H1 (cell line): ENCODE data around the gene S100A14. TPM values are rescaled to one million over a fixed set of nuclear protein-coding genes. Genes with fewer than 3 reads are reported as not detected.

Experiments
- ASH2L ChIP-seq: fragments of 200-600, 300-600 bp; sonication (generic); IDR thresholded peaks from one replicate; pipeline ENCODE4 v1.7.1; 2017; ENCODE audit warnings: low read length
- BACH1 ChIP-seq: IDR thresholded peaks from 2 replicates; pipeline ENCODE4 v1.6.1; 2012; ENCODE audit warnings: low read length, improper control_type of control experiment
- CBX5 ChIP-seq: fragments of 300-800, 300-1000 bp; sonication (generic); IDR thresholded peaks from 2 replicates; pipeline ENCODE4 v1.7.1; 2016; ENCODE audit warnings: antibody characterized with exemption, low read length, low read depth
- CHD1 ChIP-seq: IDR thresholded peaks from 2 replicates; pipeline ENCODE4 v1.6.1; 2012; ENCODE audit warnings: low read depth, low read length, improper control_type of control experiment
- EGR1 ChIP-seq: IDR thresholded peaks from 2 replicates; pipeline ENCODE4 v1.6.1; 2011; ENCODE audit warnings: low read depth, low read length, borderline replicate concordance
- HDAC6 ChIP-seq: IDR thresholded peaks from one replicate; pipeline ENCODE4 v1.7.1; 2012; ENCODE audit warnings: low read depth, mild to moderate bottlenecking, inconsistent platforms, low read length, moderate library complexity
- JUND ChIP-seq: IDR thresholded peaks from 2 replicates; pipeline ENCODE4 v1.6.1; 2011; ENCODE audit warnings: mild to moderate bottlenecking, improper control_type of control experiment, low read length
- KDM1A ChIP-seq: fragments of 200-600, 300-600 bp; sonication (generic); IDR thresholded peaks from 2 replicates; pipeline ENCODE4 v1.7.1; 2016; ENCODE audit warnings: mild to moderate bottlenecking, low read length, borderline replicate concordance
- KDM5A ChIP-seq: fragments of 200-600 bp; IDR thresholded peaks from 2 replicates; pipeline ENCODE4 v1.7.1; 2012; ENCODE audit warnings: mild to moderate bottlenecking, low read length, inconsistent platforms, mixed read lengths
- NANOG ChIP-seq: IDR thresholded peaks from 2 replicates; pipeline ENCODE4 v1.6.1; 2011; ENCODE audit warnings: low read length, low read depth, mild to moderate bottlenecking, inconsistent platforms; ENCODE audit not compliant: insufficient read depth, poor library complexity, severe bottlenecking
- POLR2A ChIP-seq, 2 experiments: IDR thresholded peaks; 1 replicate in 1 of 2; 2 replicates in 1 of 2; pipeline ENCODE4 v1.6.1; 2011; ENCODE audit warnings: low read depth in 2 of 2, low read length in 2 of 2, mild to moderate bottlenecking in 2 of 2; ENCODE audit errors: control extremely low read depth in 1 of 2
- RAD21 ChIP-seq, 2 experiments: IDR thresholded peaks in 1 of 2; conservative IDR thresholded peaks in 1 of 2; 2 replicates each; pipeline ENCODE4 v1.6.1; 2011; ENCODE audit warnings: low read depth in 2 of 2, low read length in 2 of 2, improper control_type of control experiment in 1 of 2, inconsistent platforms in 1 of 2, mild to moderate bottlenecking in 1 of 2, moderate library complexity in 1 of 2
- RBBP5 ChIP-seq: IDR thresholded peaks from 2 replicates; pipeline ENCODE4 v1.7.1; 2012; ENCODE audit warnings: low read depth, mild to moderate bottlenecking, inconsistent platforms, low read length, moderate library complexity, borderline replicate concordance
- RFX5 ChIP-seq: IDR thresholded peaks from 2 replicates; pipeline ENCODE4 v1.6.1; 2011; ENCODE audit warnings: low read depth, low read length, improper control_type of control experiment, borderline replicate concordance
- RNF2 ChIP-seq: fragments of 200-900, 300-1000 bp; sonication (generic); IDR thresholded peaks from 2 replicates; pipeline ENCODE4 v1.7.1; 2016; ENCODE audit warnings: borderline replicate concordance, low read depth, mild to moderate bottlenecking, antibody characterized with exemption, low read length; ENCODE audit not compliant: poor library complexity, severe bottlenecking; ENCODE audit errors: missing control alignments
- SIRT6 ChIP-seq: IDR thresholded peaks from one replicate; pipeline ENCODE4 v1.7.1; 2012; ENCODE audit warnings: low read length, inconsistent platforms
- SIX5 ChIP-seq: IDR thresholded peaks from 2 replicates; pipeline ENCODE4 v1.6.1; 2011; ENCODE audit warnings: mild to moderate bottlenecking, low read depth, low read length
- SP4 ChIP-seq: IDR thresholded peaks from 2 replicates; pipeline ENCODE4 v1.6.1; 2012; ENCODE audit warnings: low read length, inconsistent platforms
- SRF ChIP-seq: IDR thresholded peaks from 2 replicates; pipeline ENCODE4 v1.6.1; 2011; ENCODE audit warnings: mild to moderate bottlenecking, low read depth, low read length, moderate library complexity
- TAF1 ChIP-seq: IDR thresholded peaks from 2 replicates; pipeline ENCODE4 v1.6.1; 2011; ENCODE audit warnings: mild to moderate bottlenecking, low read depth, low read length
- TCF12 ChIP-seq: IDR thresholded peaks from 2 replicates; pipeline ENCODE4 v1.6.1; 2011; ENCODE audit warnings: low read depth, mild to moderate bottlenecking, low read length
- TEAD4 ChIP-seq: IDR thresholded peaks from 2 replicates; pipeline ENCODE4 v1.6.1; 2012; ENCODE audit warnings: low read depth, low read length, inconsistent platforms, mixed read lengths
- USF2 ChIP-seq: IDR thresholded peaks from 2 replicates; pipeline ENCODE4 v1.6.1; 2011; ENCODE audit warnings: low read length, improper control_type of control experiment
- ZNF274 ChIP-seq: IDR thresholded peaks from 2 replicates; pipeline ENCODE4 v1.7.0; 2012; ENCODE audit warnings: low read length, borderline replicate concordance; ENCODE audit errors: extremely low read depth
- polyA plus RNA-seq, 7 experiments: library from polyadenylated mRNA; depleted of rRNA in 3 of 7; stranded (reverse) in 5 of 7; unstranded in 2 of 7; fragments of >200 nt in 5 of 7; fragments of 200-250 nt in 2 of 7; gene quantifications; 1 replicate in 5 of 7; 2 replicates in 1 of 7; 4 replicates in 1 of 7; pipeline versions ENCODE4 v1.2.1 to v1.2.3, GENCODE V29; 2011 to 2013; ENCODE audit warnings: missing spikeins in 2 of 7, mixed read lengths in 2 of 7
- total RNA-seq: library from RNA; stranded (reverse); fragmentation: NEBNext Ultra II Directional; extraction: Animal tissue kit (Norgen Biotek cat#: 25700); gene quantifications from 2 replicates; pipeline ENCODE4 v1.2.1, GENCODE V29; 2021

The S100A14 gene
- total and polyA plus RNA-seq, 2 of the 8 experiments (the other 6 are each of a cell fraction or from before 2014, with no cell fraction given): 1.4 to 5.3 TPM

GRCh38 chr1:153598309-153599172 is 17.6 kb downstream of the S100A14 start (continued):
- TF ChIP-seq TAF1 (no peak), EGR1 (no peak), TCF12 (peak; percentile 82), RFX5 (peak; percentile 82), USF2 (no peak), SRF (no peak), RAD21 (IDR thresholded peaks at IDR 0.05 in 1 of 2, conservative IDR thresholded peaks at IDR 0.05 in 1 of 2; ENCODE audit: low read depth in 2 of 2, low read length in 2 of 2) (0 out of 4 replicates have a peak, but pooled peaks of 1 of the 2 experiments have one; percentile 8), CBX5 (no peak), HDAC6 (no peak), POLR2A (IDR thresholded peaks at IDR 0.05; ENCODE audit: control extremely low read depth in 1 of 2, low read depth in 2 of 2, low read length in 2 of 2) (peak in 1 of 2 experiments; percentile 59; a peak in 2 of 3 replicates), TEAD4 (no peak), ZNF274 (no peak), CHD1 (no peak), RBBP5 (no peak), JUND (no peak), SIRT6 (no peak), RNF2 (no peak), KDM5A (no peak), SIX5 (no peak), KDM1A (no peak), BACH1 (no peak), SP4 (no peak), ASH2L (no peak), NANOG (peak; percentile 85)
